Daoy (cell line): Measurements from ENCODE around the gene MICAL2. TPM values are rescaled to one million over a fixed set of nuclear protein-coding genes. Genes with fewer than 3 reads are reported as not detected.

Experiments
- DNase-seq: peaks from one replicate; pipeline ENCODE4 v3.0.0-alpha.2; 2015; ENCODE audit warnings: low read depth
- total RNA-seq: library from RNA; depleted of rRNA; stranded (reverse); fragments of >200 nt; shearing (Covaris generic); gene quantifications from 2 replicates; pipeline ENCODE4 v1.2.3, GENCODE V29; 2014

The MICAL2 gene
- total RNA-seq, 1 experiment from 2014 or later: 178 TPM

DNA sequence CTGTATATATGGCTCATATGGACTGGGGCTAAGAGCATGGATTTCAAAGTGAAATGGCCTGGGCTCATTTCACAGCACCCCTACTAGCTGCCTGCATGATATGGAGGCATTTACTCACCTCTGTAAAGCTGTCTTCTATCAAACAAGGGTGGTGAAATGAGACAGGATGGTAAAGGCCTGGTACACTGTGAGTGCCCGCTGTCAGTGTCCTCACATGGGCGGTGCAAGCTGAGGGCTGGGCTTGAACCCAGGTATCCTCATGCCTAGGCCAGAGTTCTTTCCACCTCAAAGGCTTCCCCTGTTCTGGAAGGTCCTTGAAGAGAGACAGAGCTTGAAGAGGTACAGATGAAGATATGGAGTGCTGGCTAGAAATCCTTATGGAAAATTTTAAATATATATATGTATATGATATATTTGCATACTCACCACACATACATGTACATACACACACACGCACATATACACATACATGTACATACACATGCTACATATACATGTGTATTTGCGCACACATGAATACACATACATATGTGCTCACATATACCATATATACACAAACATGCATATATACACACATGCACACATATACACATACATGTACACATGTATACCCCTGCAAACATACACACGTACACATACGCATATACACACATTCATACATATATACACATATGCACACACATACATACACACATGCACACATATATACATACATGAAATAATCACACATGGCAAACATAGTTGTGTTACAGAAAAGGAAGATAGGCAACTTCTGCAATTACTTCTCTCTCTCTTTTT lies 44.7 kb downstream of the MICAL2 start:
- DNase-seq: no peak

DNA sequence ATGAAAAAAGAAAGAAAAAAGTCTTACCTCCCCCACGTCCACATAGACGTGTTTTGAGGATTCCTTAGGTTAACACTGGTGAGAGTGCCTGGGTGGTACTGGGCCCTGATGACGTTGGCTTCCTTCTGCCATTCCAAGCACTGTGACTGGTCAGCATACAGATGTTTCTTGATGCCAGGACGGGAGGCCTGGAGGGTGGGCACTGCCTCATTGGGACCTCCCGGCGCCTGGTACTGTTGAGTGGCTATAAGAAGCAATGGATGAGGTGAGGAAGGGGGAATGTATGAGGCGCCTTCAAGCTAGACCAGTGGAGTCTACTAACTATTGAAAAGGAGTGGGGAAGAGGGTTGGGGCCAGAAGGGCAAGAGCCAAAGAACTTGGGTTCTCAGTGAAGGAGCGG lies 45.3 kb downstream of the MICAL2 start:
- no peak for DNase-seq

DNA sequence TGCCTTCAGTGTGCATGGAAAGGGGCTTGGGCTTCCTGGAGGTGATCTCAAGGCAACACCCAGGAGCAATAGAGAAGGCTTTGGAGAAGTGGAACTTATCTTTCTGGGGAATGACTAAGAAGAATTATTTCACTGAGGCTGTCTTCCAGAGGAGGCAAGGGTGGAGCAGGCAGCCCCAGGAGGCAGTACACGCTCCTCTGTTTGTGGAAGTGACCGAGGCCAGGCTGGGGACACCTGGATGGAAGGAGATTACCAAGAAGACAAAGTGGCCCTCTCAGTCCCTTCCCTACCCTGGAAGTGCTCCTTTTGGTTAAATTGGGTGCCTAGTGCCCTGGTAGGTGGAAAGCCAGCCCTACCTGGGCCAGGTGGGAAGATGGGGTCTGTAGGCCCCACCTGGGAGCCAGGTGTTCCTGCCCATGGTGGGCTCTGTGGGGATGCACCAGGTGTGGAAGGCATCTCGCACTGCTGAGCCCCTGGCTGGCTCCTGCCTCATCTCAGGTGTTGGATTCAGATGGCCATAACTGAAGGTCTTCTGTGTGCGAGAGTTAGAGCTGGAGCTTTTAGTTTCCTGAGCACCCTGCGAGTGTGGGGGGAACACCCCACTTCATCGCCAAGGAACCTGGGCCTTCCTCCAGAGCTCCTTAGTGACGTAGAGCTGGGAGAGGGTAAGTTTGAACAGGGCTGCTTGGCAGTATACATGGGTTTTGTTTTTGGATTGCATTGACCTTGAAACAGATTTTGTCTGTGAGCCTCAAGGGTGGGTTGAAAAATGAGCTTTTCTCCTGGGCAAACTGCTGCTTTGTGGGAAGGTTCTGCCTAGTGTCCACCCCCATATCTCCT lies 46.1 kb downstream of the MICAL2 start:
- DNase-seq: no peak

DNA sequence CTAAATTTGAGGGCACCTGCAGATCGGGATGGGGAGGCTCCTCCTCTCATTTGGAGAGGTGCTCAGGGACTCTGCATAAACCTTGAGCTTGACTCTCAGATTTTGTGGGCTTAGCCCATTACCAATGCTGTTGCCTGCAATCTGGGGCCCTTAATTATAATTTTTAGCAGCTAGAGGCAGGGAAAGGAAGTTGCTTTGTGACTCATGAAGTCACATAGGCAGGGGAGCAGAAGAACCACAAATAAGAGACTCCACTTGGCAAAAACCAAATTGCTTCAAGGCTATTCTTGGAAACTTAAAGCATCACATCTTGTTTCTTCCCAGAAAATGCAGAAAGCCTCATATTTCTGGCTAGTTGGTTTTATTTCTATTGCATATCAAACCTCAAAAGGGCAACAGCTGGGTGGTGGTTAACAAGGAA lies 46.9 kb downstream of the MICAL2 start:
- no peak for DNase-seq

- no peak for DNase-seq
Observed at GRCh38 chr11:12158909-12159308, 48.5 kb downstream of the MICAL2 start.

- DNase-seq: peak; percentile 91
Observed at GRCh38 chr11:12159351-12160099, 49.1 kb downstream of the MICAL2 start.

- no peak for DNase-seq
Observed at GRCh38 chr11:12160231-12160630, 49.8 kb downstream of the MICAL2 start.

GRCh38 chr11:12160680-12161079 lies 50.3 kb downstream of the MICAL2 start:
- peak; percentile 86 for DNase-seq

- no peak for DNase-seq
Observed at GRCh38 chr11:12161137-12161536, 50.7 kb downstream of the MICAL2 start.

DNA sequence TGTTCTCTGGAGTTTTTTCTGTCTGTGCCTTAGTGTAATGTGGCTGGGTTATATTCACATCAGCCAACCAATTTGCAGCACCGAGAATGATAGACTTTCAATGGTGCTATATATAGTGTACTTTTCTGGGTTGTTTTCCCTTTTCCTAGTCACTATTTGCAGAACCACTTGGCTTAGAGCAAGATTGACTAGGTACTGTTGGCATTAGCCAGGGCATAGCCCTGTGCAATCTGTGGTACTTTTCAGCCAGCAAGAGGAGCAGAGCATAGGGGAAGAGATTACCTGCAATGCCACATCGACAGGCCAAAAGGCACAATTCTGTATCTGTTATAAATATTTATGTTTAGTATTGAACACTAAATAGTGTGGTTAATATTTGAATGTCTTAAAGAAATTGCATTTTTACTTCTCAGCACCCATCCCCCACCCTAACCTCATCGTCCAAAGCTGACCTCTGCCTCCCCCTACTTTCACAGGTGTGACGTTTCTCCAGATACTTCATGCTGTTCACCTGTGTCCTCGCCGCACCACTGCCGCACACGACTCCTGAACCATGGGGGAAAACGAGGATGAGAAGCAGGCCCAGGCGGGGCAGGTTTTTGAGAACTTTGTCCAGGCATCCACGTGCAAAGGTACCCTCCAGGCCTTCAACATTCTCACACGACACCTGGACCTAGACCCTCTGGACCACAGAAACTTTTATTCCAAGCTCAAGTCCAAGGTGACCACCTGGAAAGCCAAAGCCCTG lies 51.4 kb downstream of the MICAL2 start:
- DNase-seq: no peak

DNA sequence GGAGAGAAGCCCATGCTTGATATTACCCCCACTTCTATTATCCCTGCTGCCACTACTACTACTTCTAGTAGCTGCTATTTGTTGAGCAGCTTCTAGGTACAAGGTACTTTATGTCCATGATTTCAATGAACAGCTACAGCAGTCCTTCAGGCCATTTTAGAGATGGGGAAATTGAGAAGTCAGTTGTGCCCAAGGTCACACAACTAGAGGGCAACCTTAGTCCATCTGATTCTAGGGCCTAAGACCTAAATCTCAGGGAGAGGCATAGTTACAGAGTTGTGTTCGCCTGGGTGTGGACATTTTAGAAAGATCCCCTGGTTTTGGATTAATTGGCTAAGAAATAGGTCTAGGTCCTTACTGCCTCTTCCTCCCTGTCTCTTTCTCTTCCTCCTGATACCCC lies 52.3 kb downstream of the MICAL2 start:
- DNase-seq: no peak

GRCh38 chr11:12163181-12163941 lies 53.0 kb downstream of the MICAL2 start:
- DNase-seq: peak; percentile 86

GRCh38 chr11:12164061-12165014 lies 53.9 kb downstream of the MICAL2 start:
- DNase-seq: peak; percentile 85

DNA sequence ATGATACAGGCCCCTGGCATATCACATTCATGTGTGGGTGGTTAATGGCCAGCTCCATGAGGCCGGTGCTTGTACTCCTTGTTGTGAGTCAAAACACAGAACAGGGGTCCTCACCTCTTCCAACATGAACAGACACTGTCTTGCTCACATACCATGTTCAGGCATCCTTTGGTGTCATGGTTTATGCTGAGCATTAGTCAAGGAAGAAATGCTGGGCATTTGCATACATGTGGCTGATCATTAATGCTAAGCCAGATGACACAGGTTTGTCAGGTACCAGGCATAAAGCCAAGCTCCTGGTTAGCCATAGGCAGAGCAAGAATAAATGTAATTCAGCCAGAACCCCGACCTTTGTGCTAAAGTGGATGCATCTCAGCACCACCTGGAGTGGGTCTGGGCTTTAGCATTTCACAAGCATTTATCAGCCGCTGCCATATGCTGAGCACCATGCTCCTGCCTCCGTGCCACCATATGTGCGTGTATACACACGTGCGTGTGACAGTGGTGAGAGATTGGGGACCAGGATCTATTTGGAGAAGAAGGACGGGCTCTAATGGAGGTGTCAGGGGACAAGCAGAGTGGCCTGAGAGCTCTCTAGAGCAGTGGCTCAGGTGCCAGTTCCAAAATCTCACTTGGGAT lies 55.0 kb downstream of the MICAL2 start:
- no peak for DNase-seq

DNA sequence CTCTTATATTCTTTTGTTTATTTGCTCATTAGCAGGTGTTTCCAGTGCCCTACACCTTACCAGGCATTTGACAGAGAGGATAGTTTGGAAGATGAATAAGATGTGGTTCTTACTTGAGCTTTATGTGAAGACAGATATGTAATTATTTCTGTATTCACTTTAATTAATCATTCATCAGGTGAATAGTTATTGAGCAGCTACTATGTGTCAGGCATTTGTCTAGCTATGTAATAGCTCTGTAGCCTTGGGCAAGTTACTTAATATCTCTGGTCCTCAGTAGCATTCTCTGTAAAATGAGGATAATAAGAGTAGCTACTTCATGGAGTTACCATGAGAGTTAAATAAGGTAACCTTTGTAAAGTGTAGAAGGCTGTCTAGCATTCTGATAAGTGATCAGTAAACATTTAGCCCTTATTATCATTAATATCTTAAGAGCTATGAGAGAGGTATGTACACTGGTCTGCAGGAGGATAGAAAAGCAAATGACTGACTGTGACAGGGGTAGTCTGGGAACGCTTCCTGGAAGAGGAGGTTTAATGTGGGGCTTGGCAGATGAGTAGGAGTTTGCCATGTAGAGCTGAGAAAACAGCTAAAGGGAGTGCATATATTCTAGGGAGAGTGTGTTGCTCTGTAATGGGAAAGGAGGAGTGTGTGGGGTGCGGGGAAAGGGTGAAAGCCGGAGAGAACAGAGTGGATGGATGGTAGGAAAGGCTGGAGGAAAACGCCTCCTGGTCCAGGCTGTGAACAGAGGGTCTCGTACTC lies 56.1 kb downstream of the MICAL2 start:
- DNase-seq: no peak

- peak; percentile 95 for DNase-seq
Observed at GRCh38 chr11:12167061-12168000, 56.9 kb downstream of the MICAL2 start.

GRCh38 chr11:12168114-12168513 lies 57.7 kb downstream of the MICAL2 start:
- DNase-seq: no peak
